Activated naive CD4-positive, alpha-beta T cell treated with anti-CD3 and anti-CD28 coated beads, Interleukin-2, amount 50 U/mL, for 16 hours (primary cell): ENCODE measurements around the gene MIER2.

Experiments
- DNase-seq: peaks from one replicate; pipeline ENCODE4 v3.0.0-alpha.2; 2020

The MIER2 gene

GRCh38 chr19:306151-306900 is 38.3 kb downstream of the MIER2 start:
- DNase-seq, result no peak

- no peak for DNase-seq
Measured at GRCh38 chr19:305240-306150, 39.1 kb downstream of the MIER2 start.

- no peak for DNase-seq
Measured at GRCh38 chr19:296476-297225, 47.9 kb downstream of the MIER2 start.

GRCh38 chr19:295687-296370 is 48.8 kb downstream of the MIER2 start:
- DNase-seq, result no peak

- peak; percentile 56 for DNase-seq
Measured at GRCh38 chr19:294946-295686, 49.5 kb downstream of the MIER2 start.

- no peak for DNase-seq
Measured at GRCh38 chr19:294341-294945, 50.2 kb downstream of the MIER2 start.

GRCh38 chr19:293436-294110 is 51.0 kb downstream of the MIER2 start:
- DNase-seq, result no peak

GRCh38 chr19:292951-293350 is 51.6 kb downstream of the MIER2 start:
- DNase-seq, result no peak

- no peak for DNase-seq
Measured at GRCh38 chr19:292281-292884, 52.2 kb downstream of the MIER2 start.

GRCh38 chr19:291561-292280 is 52.9 kb downstream of the MIER2 start:
- DNase-seq, result no peak

- DNase-seq, result no peak
Measured at GRCh38 chr19:291006-291521, 53.5 kb downstream of the MIER2 start, which contains the start of gene PLPP2. TSS of gene PLPP2 (minus strand) at chr19:291403. CDS start at chr19:291336, 67 bp downstream.

GRCh38 chr19:290372-291005 is 54.1 kb downstream of the MIER2 start:
- peak; percentile 33 for DNase-seq

- DNase-seq, result peak; percentile 32
Measured at GRCh38 chr19:289651-290371, 54.8 kb downstream of the MIER2 start.

GRCh38 chr19:288911-289310 is 55.7 kb downstream of the MIER2 start:
- DNase-seq, result no peak

GRCh38 chr19:287381-287871 is 57.2 kb downstream of the MIER2 start:
- no peak for DNase-seq

- no peak for DNase-seq
Measured at GRCh38 chr19:283395-283794, 61.2 kb downstream of the MIER2 start.

GRCh38 chr19:282501-282900 is 62.1 kb downstream of the MIER2 start:
- DNase-seq, result no peak

GRCh38 chr19:281992-282391 is 62.6 kb downstream of the MIER2 start:
- no peak for DNase-seq
